H1 (cell line): ENCODE results near the gene DLGAP3. TPM values are rescaled to one million over a fixed set of nuclear protein-coding genes. Genes with fewer than 3 reads are reported as not detected.

Source experiments
- ATF3 ChIP-seq: IDR thresholded peaks from 2 replicates; pipeline ENCODE4 v1.6.1; 2011; ENCODE audit warnings: low read depth, mild to moderate bottlenecking, low read length; ENCODE audit not compliant: insufficient read depth
- KDM4A ChIP-seq: IDR thresholded peaks from one replicate; pipeline ENCODE4 v1.7.1; 2012; ENCODE audit warnings: low read depth, mild to moderate bottlenecking, moderate library complexity, low read length, inconsistent platforms; ENCODE audit not compliant: severe bottlenecking
- NRF1 ChIP-seq: IDR thresholded peaks from 2 replicates; pipeline ENCODE4 v1.6.1; 2011; ENCODE audit warnings: mild to moderate bottlenecking, low read depth, low read length, improper control_type of control experiment
- POLR2A ChIP-seq, 2 experiments: IDR thresholded peaks; 1 replicate in 1 of 2; 2 replicates in 1 of 2; pipeline ENCODE4 v1.6.1; 2011; ENCODE audit warnings: low read depth in 2 of 2, low read length in 2 of 2, mild to moderate bottlenecking in 2 of 2; ENCODE audit errors: control extremely low read depth in 1 of 2
- SP2 ChIP-seq: IDR thresholded peaks from 2 replicates; pipeline ENCODE4 v1.6.1; 2012; ENCODE audit warnings: mild to moderate bottlenecking, low read length, inconsistent platforms
- SRF ChIP-seq: IDR thresholded peaks from 2 replicates; pipeline ENCODE4 v1.6.1; 2011; ENCODE audit warnings: mild to moderate bottlenecking, low read depth, low read length, moderate library complexity
- polyA plus RNA-seq, 7 experiments: library from polyadenylated mRNA; depleted of rRNA in 3 of 7; stranded (reverse) in 5 of 7; unstranded in 2 of 7; fragments of >200 nt in 5 of 7; fragments of 200-250 nt in 2 of 7; gene quantifications; 1 replicate in 5 of 7; 2 replicates in 1 of 7; 4 replicates in 1 of 7; pipeline versions ENCODE4 v1.2.1 to v1.2.3, GENCODE V29; 2011 to 2013; ENCODE audit warnings: missing spikeins in 2 of 7, mixed read lengths in 2 of 7
- total RNA-seq: library from RNA; stranded (reverse); fragmentation: NEBNext Ultra II Directional; extraction: Animal tissue kit (Norgen Biotek cat#: 25700); gene quantifications from 2 replicates; pipeline ENCODE4 v1.2.1, GENCODE V29; 2021

Gene DLGAP3
- total and polyA plus RNA-seq, 2 of the 8 experiments (the other 6 are each of a cell fraction or from before 2014, with no cell fraction given): 3.8 to 13.2 TPM

- TF ChIP-seq ATF3: no peak
- TF ChIP-seq SP2: no peak
- TF ChIP-seq SRF: no peak
- TF ChIP-seq KDM4A: no peak
- TF ChIP-seq POLR2A (IDR thresholded peaks at IDR 0.05; ENCODE audit: control extremely low read depth in 1 of 2, low read depth in 2 of 2, low read length in 2 of 2): no peak
- no peak for TF ChIP-seq NRF1
These were observed 55.0 kb downstream of the DLGAP3 start (continued) for GRCh38 chr1:34874296-34874952.
